Lung microvascular endothelial cell (primary cell): ENCODE data around the gene PIGO. TPM values are rescaled to one million over a fixed set of nuclear protein-coding genes. Genes with fewer than 3 reads are reported as not detected.

Source experiments
- DNase-seq, 2 donors: peaks; one replicate each; pipeline versions ENCODE4 v3.0.0 to v3.0.0-alpha.2; 2010; ENCODE audit warnings: low read depth in 2 of 2
- total RNA-seq: library from RNA; depleted of rRNA; stranded (reverse); fragments of >200 nt; gene quantifications from 2 replicates; pipeline ENCODE4 v1.2.1, GENCODE V29; 2014

The PIGO gene
- total RNA-seq, 1 donor from 2014 or later: 8.7 TPM

GRCh38 chr9:35106343-35106730, 9.9 kb upstream of the PIGO start:
- DNase-seq: no peak

GRCh38 chr9:35105571-35106342, 9.4 kb upstream of the PIGO start:
- no peak for DNase-seq

DNA sequence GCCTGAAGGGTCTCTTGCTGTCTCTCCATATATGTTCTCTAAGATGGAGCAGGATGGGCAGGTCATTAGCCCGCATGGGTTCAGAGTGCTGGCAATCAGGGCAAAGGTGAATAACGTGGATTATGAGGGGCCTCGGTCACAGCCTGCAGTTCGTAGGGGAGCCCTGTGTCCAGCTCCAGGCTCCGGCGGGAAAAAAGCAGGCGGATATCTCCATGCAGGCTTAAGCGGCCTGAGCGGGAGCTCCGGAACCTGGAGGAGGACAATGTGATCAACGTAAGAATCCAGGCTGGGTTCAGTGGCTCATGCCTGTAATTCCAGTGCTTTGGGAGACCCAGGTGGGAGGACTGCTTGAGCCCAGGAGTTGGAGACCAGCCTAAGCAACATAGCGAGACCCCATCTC, 8.7 kb upstream of the PIGO start:
- no peak for DNase-seq

DNA sequence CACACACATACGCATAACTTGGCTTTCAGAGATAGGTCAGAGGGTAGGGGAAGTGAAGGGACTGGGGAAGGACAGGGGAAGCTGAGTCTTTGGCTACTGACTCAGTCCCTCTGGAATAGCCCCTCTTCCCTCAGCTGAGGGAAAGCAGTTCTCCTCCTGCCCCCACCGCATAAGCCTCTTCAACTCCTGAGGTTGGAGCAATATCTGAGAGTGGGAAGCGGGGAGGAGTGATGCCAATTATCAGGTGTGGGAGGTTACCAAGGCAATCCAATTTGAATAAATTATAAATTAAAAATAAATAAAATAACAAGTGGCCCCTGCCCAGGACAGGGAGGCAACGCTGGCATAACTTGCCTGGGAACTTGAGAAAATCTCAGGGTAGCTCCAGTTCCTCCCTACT, 8.2 kb upstream of the PIGO start:
- no peak for DNase-seq

GRCh38 chr9:35103660-35104191, 7.3 kb upstream of the PIGO start:
- DNase-seq: no peak

DNA sequence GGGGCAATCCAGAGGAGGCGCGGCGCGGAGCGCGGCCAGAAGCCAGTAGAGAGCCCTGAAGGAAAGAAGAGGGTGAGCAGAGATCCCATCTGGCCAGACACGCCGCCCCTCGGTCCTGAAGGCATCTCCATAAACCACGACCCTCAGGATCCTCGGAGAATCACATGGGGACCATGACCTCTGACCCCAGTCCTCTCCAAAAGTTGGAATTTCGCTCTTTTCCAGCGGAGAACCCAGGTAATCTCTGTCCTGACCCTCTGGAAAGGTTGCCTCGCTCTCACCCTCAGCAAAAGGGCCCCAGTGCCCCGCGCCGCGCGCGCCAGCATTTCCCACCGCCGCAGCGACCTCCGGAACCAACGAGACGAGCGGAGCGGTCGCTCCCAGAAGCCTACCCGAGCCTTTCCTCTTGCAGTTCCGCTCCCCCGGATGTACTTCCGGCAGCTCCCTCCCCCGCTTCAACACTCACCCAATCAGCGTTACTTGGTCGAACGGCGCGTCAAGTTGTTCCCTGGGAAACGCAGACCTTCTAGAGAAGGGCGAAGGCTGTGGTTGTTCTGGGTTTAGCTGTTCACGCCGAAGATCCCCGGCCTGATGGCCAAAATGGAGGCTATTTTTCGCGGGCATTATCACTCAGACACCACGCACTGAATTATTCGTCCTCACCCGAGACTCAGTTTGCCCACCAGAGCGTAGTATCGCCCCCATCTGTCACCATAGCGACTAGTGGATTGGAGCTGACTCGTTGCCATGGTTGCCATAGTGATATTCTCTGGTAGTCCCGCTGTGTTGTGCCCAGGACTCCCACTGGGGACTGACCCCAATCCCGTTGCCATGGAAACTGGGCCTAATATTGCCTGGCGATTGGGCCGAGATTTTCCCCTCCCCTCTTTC, 6.6 kb upstream of the PIGO start, which contains the start of gene STOML2:
TSS of gene STOML2 (minus strand) at position 363 of the 891 bp plus-strand sequence. CDS start at position 326, 37 bp downstream.
- peak; percentile 97 to 98 for DNase-seq

DNA sequence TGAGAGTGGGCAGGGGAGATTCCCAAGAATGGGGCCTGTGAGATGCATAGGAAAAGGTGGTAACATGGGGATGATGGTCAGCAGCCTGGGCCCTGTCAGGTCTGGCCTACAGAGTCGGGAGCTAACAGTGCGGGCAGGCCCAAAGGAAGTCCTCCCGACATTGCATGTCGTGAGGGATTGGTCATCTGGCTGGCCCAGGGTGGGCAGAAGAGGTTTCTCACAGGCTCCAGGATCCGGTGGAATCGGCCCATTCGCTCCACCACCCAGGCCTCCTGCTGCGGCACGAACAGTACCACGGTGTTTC, 6.0 kb upstream of the PIGO start:
- DNase-seq: peak; percentile 38 to 40

DNA sequence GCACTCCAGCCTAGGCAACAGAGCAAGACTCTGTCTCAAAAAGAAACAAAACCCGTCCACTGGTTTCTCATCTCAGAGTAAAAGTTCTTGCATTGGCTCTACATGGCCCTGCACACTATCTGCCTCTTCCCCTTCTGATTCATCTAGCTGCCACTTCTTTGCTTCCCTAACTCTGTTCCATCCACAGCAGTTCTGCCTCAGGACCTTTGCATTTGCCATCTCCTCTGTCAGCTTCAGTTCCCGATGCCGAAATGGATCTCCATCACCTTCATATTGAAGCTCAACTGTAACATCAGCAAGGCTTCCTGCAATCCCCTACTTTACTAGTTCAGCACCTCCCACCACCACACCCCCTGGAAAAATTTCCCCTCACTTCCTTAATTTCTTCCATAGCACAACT, 1.2 kb upstream of the PIGO start:
- DNase-seq: no peak

DNA sequence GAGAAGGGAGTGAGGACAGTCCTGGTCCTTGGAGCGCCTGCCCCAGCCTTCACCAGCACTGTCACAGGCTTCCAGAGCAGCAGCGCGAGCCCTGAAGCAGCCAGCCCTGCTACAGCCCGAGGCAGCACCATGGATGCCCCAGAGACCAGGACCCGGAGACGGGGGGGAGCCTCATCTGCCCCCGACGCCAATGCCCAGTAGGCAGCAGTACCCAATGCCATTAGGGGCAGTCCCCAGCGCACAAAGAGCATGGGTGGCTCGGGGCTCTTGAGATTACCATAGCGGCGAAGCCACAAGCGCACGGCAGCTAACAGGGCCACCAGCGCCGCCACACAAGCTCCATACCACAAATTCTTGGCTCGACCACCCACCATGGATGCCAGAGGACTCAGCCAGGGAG, 4.9 kb downstream of the PIGO start:
- DNase-seq: no peak

- no peak for DNase-seq
Measured at GRCh38 chr9:35089434-35089833, 7.0 kb downstream of the PIGO start.

DNA sequence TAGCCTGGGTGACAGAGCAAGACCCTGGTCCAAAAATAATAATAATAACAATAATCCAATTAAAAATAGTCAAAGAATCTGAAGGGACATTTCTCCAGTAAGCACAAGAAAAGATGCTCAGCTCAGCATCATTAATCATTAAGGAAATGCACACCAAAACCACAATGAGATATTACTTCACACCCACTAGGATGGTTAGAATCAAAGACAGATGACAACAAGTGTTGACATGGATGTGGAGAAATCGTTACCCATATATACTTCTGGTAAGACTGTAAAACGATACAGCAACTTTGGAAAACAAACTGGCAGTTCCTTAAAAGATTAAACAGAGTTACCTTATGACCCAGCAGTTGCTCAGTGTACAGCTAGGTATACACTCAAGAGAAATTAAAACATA, 11.3 kb downstream of the PIGO start:
- DNase-seq: no peak

- DNase-seq: peak; percentile 91 to 92
Measured at GRCh38 chr9:35079426-35080341, 16.7 kb downstream of the PIGO start, which contains the start of gene FANCG. Gene FANCG, minus strand, starts transcription at chr9:35079942. Its CDS starts 418 bp downstream, at chr9:35079524.

GRCh38 chr9:35079041-35079425, 17.4 kb downstream of the PIGO start:
- DNase-seq: no peak

DNA sequence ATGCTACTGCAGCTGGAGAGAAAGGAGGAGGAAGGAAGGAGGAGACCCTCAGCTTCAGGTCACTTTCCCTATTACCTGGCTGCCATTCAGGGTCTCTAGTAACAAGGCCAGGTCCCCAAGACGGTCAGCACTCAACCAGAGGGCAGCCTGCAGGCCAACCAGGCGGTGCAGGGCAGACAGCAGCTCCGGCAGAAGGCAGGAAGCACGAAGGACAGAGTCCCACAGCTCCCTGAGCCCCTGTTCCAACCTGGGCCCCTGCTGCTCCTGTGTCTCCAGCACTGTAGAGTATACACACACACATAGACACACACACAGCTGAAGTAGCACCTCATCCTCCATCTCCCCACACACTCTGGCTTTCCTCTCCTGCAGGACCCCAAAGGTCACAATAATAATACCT, 18.3 kb downstream of the PIGO start:
- no peak for DNase-seq

DNA sequence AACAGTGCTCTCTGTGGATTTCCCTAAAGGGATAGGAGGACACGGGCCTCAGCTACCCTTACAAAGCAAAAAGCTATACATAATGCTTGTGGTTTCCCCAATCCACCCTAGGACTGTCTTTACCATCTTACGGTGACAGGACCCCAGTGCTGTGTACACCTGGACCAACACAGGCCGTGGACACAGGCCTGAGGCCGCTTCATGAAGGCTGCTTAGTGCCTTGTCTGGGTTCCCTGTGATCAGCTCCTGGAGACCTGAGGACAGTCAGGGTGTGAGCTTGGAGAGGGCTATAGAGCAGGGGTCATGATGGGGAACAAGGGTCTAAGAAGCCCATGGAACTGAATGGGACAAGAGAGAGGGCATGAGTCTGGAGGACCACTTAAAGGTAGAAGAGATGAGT, 19.5 kb downstream of the PIGO start:
- DNase-seq: no peak

DNA sequence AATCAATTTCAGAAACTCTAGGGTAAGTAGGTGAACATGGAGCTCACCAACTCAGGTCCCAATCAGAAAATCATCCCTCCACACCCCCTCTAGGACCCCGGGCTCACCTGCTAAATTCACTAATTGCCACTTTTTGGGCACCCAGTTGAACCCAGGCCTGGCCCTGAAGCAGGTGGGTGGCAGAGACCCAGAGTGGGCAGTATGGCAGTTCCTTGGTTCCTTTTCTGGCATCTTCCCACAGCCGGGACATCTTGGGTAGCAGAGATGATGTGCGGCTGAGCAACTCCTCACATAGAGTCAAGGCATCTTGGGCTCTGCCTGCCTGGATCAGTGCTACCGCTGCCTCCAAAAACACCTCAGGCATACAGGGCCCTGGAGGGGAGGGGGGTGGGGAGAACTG, 21.0 kb downstream of the PIGO start:
- DNase-seq: no peak

DNA sequence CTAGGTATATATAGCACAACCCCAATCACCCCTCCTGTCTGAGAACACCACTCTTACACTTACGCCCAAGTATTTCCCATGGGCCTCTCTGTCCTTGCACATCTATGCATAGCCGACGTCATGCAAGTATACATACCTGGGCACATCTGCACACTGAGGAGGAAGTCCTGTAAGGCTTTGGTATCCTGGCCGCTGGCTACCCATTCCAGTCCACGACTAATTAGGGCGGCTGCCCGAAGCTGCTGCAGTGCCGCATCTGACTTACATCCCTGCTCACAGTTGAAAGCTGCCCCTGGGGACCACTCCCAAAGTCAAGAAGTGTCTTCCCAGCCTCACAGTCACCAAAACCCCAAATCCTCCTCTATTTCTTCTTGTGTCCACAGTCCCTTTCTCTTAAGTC, 21.6 kb downstream of the PIGO start:
- no peak for DNase-seq

DNA sequence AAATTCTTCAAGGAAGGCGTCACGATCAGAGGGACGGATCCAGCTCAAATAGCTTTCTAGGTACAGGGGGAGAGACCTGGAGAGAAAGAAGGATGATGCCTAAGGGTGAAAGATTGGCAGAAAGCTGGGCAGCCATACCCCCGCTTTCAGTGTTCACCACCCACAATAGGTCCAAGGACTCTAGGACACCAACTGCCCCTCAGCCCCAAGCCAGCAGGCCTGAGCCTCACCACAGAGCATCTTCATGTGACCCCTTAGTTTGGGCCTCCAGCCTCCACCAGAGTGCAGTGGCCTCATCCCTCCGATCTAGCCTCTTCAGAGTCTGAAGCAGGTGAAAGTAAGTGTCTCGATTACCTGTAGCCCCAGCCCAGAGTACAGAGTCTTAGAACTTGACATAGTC, 22.2 kb downstream of the PIGO start:
- no peak for DNase-seq

- DNase-seq: no peak
Measured at GRCh38 chr9:35073279-35073612, 23.1 kb downstream of the PIGO start.

DNA sequence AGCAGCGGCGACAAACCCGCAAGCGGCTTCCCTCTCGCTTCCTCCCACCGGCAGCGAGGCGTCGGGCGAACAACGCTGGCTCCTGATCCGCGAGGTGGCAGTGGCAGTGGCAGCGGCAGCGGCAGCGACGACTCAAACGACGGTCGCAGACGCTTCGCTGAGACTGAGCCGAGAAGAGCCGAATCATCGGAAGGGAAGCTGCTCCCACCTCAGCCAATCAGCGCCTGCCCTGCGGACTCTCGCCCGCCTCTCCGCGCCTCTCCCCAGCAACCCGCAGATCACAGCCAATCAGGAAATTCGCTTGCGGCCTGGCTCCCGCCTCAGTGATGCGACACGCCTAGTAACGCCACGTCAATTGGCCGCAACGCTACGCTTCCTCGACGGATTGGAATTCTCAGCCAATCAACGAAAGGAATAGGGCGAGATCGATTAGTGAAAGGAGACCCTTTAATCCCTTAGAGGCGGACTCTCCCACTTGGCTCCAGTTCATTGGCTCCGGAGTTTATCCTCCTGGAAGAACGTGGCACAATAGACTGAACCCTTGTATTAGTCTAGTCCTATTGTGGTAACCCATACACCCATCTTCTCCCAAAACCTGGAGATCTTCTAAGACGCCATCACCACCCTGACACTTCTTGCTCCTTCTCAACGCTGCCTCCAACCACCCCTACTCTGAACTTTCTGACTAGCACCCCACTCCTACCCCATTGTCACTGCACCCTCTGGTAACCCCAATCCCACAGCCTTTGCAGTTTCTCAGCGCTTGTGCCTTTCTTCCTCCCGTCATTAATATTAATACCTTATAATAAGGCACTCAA, 23.7 kb downstream of the PIGO start, which contains the start of gene VCP:
TSS of gene VCP (minus strand) at position 165 of the 818 bp plus-strand sequence. CDS start 272 bp downstream, outside the sequence.
- peak; percentile 99 to 100 for DNase-seq
